HepG2 (cell line): ENCODE measurements around the gene MSRB3. TPM values are rescaled to one million over a fixed set of nuclear protein-coding genes. Genes with fewer than 3 reads are reported as not detected.

Experiments
- ARID5B ChIP-seq: IDR thresholded peaks from 2 replicates; pipeline ENCODE4 v1.4.0; 2020; ENCODE audit warnings: mild to moderate bottlenecking, missing genetic modification reagents
- FOXJ3 ChIP-seq: sonication (generic); formaldehyde crosslinking; IDR thresholded peaks from 2 replicates; pipeline ENCODE4 v1.4.0; 2020; ENCODE audit warnings: missing genetic modification reagents, mild to moderate bottlenecking, borderline replicate concordance
- GFI1 ChIP-seq: sonication (generic); formaldehyde crosslinking; IDR thresholded peaks from 2 replicates; pipeline ENCODE4 v1.5.0; 2020; ENCODE audit warnings: missing genetic modification reagents, mild to moderate bottlenecking, borderline replicate concordance
- KDM5B ChIP-seq: sonication (generic); formaldehyde crosslinking; IDR thresholded peaks from 2 replicates; pipeline ENCODE4 v1.4.0; 2020; ENCODE audit warnings: missing genetic modification reagents, mild to moderate bottlenecking, borderline replicate concordance
- MIER2 ChIP-seq: IDR thresholded peaks from 2 replicates; pipeline ENCODE4 v1.6.1; 2016; ENCODE audit warnings: missing biosample characterization, missing genetic modification reagents
- MLLT10 ChIP-seq: sonication (generic); formaldehyde crosslinking; IDR thresholded peaks from 2 replicates; pipeline ENCODE4 v1.4.0; 2020; ENCODE audit warnings: missing genetic modification reagents
- MTF1 ChIP-seq: sonication (generic); formaldehyde crosslinking; IDR thresholded peaks from 2 replicates; pipeline ENCODE4 v1.5.0; 2020; ENCODE audit warnings: missing genetic modification reagents
- NCOR1 ChIP-seq: fragments of 200-600 bp; sonication (generic); IDR thresholded peaks from 2 replicates; pipeline ENCODE4 v1.7.0; 2017; ENCODE audit warnings: antibody characterized with exemption, low read length, borderline replicate concordance
- RAD51 ChIP-seq: fragments of 450-650 bp; IDR thresholded peaks from 2 replicates; pipeline ENCODE4 v1.6.1; 2016; ENCODE audit warnings: borderline replicate concordance
- RARA ChIP-seq: IDR thresholded peaks from 2 replicates; pipeline ENCODE4 v1.6.1; 2016; ENCODE audit warnings: missing genetic modification reagents, missing compliant biosample characterization
- SMC3 ChIP-seq: IDR thresholded peaks from 2 replicates; pipeline ENCODE4 v1.6.1; 2011; ENCODE audit warnings: low read length, improper control_type of control experiment
- TARDBP ChIP-seq: sonication (generic); formaldehyde crosslinking; IDR thresholded peaks from 2 replicates; pipeline ENCODE4 v1.8.0; 2022; ENCODE audit warnings: mild to moderate bottlenecking, missing genetic modification reagents
- ZBTB14 ChIP-seq: sonication (generic); formaldehyde crosslinking; IDR thresholded peaks from 2 replicates; pipeline ENCODE4 v1.4.0; 2020; ENCODE audit warnings: missing genetic modification reagents
- ZNF280B ChIP-seq: sonication (generic); formaldehyde crosslinking; IDR thresholded peaks from 2 replicates; pipeline ENCODE4 v1.5.0; 2020; ENCODE audit warnings: missing genetic modification reagents, mild to moderate bottlenecking, borderline replicate concordance
- ZNF530 ChIP-seq: sonication (generic); formaldehyde crosslinking; IDR thresholded peaks from 2 replicates; pipeline ENCODE4 v1.5.0; 2020; ENCODE audit warnings: low read depth, mild to moderate bottlenecking, missing genetic modification reagents
- ZNF549 ChIP-seq: sonication (generic); formaldehyde crosslinking; IDR thresholded peaks from 2 replicates; pipeline ENCODE4 v1.5.0; 2020; ENCODE audit warnings: missing genetic modification reagents
- polyA plus RNA-seq, 8 experiments: library from polyadenylated mRNA; depleted of rRNA in 3 of 8; stranded (reverse) in 7 of 8; unstranded in 1 of 8; fragments of >200 nt; fragmentation: Illumina TruSeq in 4 of 8; extraction: Trizol in 4 of 8; gene quantifications; 2 replicates each; pipeline versions ENCODE4 v1.2.1 to v1.2.3, GENCODE V29; 2011 to 2016; ENCODE audit warnings: low read depth in 4 of 8, missing spikeins in 1 of 8, mixed read lengths in 1 of 8; ENCODE audit not compliant: insufficient read depth in 1 of 8
- total RNA-seq, 5 experiments: library from RNA; depleted of rRNA; stranded (reverse); fragments of >200 nt; fragmentation: Illumina TruSeq; extraction: Trizol; gene quantifications; 2 replicates each; pipeline ENCODE4 v1.2.3, GENCODE V29; 2016; ENCODE audit warnings: low read depth in 1 of 5
- TF ChIP-seq, protein P1 (sequence below): sonication (generic); formaldehyde crosslinking; IDR thresholded peaks from 2 replicates; pipeline ENCODE4 v1.4.0; 2020; ENCODE audit warnings: missing genetic modification reagents, borderline replicate concordance
- TF ChIP-seq, protein P2 (sequence below): sonication (generic); formaldehyde crosslinking; IDR thresholded peaks from 2 replicates; pipeline ENCODE4 v1.5.1; 2020; ENCODE audit warnings: missing genetic modification reagents, mild to moderate bottlenecking, borderline replicate concordance
- TF ChIP-seq, protein P3 (sequence below): sonication (generic); formaldehyde crosslinking; IDR thresholded peaks from 2 replicates; pipeline ENCODE4 v1.4.0; 2020; ENCODE audit warnings: missing genetic modification reagents

The MSRB3 gene
- total and polyA plus RNA-seq, 2 of the 13 experiments (the other 11 are each of a cell fraction or from before 2014, with no cell fraction given) = 1.5 to 1.9 TPM

- TF ChIP-seq ARID5B (peak; percentile 73), ZNF280B (0 out of 2 replicates have a peak, but pooled peaks have one; percentile 44), ZNF530 (no peak), MTF1 (CRISPR knock-in tag) (no peak), FOXJ3 (peak; percentile 71; the same call in 1 of the 2 replicates), KDM5B (CRISPR knock-in tag) (peak; percentile 54; the same call in 1 of the 2 replicates), ZBTB14 (CRISPR knock-in tag) (0 out of 2 replicates have a peak, but pooled peaks have one; percentile 22), GFI1 (CRISPR knock-in tag) (no peak; the same call in 1 of the 2 replicates), RARA (CRISPR knock-in tag) (peak; percentile 46; the same call in 1 of the 2 replicates), SMC3 (no peak), RAD51 (no peak), MIER2 (no peak), TARDBP (CRISPR knock-in tag) (peak; percentile 33; the same call in 1 of the 2 replicates), MLLT10 (CRISPR knock-in tag) (no peak), NCOR1 (0 out of 2 replicates have a peak, but pooled peaks have one; percentile 22), ZNF549 (CRISPR knock-in tag) (0 out of 2 replicates have a peak, but pooled peaks have one; percentile 43)
- TF ChIP-seq, protein P1, sequence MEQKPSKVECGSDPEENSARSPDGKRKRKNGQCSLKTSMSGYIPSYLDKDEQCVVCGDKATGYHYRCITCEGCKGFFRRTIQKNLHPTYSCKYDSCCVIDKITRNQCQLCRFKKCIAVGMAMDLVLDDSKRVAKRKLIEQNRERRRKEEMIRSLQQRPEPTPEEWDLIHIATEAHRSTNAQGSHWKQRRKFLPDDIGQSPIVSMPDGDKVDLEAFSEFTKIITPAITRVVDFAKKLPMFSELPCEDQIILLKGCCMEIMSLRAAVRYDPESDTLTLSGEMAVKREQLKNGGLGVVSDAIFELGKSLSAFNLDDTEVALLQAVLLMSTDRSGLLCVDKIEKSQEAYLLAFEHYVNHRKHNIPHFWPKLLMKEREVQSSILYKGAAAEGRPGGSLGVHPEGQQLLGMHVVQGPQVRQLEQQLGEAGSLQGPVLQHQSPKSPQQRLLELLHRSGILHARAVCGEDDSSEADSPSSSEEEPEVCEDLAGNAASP (CRISPR knock-in tag) = peak; percentile 68; the same call in 1 of the 2 replicates
- TF ChIP-seq, protein P2, sequence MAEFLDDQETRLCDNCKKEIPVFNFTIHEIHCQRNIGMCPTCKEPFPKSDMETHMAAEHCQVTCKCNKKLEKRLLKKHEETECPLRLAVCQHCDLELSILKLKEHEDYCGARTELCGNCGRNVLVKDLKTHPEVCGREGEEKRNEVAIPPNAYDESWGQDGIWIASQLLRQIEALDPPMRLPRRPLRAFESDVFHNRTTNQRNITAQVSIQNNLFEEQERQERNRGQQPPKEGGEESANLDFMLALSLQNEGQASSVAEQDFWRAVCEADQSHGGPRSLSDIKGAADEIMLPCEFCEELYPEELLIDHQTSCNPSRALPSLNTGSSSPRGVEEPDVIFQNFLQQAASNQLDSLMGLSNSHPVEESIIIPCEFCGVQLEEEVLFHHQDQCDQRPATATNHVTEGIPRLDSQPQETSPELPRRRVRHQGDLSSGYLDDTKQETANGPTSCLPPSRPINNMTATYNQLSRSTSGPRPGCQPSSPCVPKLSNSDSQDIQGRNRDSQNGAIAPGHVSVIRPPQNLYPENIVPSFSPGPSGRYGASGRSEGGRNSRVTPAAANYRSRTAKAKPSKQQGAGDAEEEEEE (CRISPR knock-in tag) = no peak
- TF ChIP-seq, protein P3, sequence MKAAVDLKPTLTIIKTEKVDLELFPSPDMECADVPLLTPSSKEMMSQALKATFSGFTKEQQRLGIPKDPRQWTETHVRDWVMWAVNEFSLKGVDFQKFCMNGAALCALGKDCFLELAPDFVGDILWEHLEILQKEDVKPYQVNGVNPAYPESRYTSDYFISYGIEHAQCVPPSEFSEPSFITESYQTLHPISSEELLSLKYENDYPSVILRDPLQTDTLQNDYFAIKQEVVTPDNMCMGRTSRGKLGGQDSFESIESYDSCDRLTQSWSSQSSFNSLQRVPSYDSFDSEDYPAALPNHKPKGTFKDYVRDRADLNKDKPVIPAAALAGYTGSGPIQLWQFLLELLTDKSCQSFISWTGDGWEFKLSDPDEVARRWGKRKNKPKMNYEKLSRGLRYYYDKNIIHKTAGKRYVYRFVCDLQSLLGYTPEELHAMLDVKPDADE (CRISPR knock-in tag) = no peak
Observed at GRCh38 chr12:65510584-65511050, 232.1 kb downstream of the MSRB3 start (continued).
